MCF 10A (cell line): ENCODE results near the gene TEDDM1. TPM values are rescaled to one million over a fixed set of nuclear protein-coding genes. Genes with fewer than 3 reads are reported as not detected.

Experiments
- BruUV-seq: library from RNA; stranded (reverse); fragments of 400-500 nt; replicated peaks from 2 replicates; lab custom pipeline; 2021; lab: Mats Ljungman, UMichigan
- CTCF ChIA-PET: fragments of 300-600 bp; sonication (Branson Sonifier 250); formaldehyde crosslinking; extraction: SDS; loops from one replicate; lab custom pipeline; 2021; ENCODE audit warnings: antibody characterized with exemption, inconsistent platforms; lab: Yijun Ruan, JAX
- POLR2A ChIA-PET: fragments of 300-600, 350-650 bp; sonication (Branson Sonifier 250); formaldehyde crosslinking; extraction: SDS; loops from one replicate; lab custom pipeline; 2020; ENCODE audit warnings: antibody characterized with exemption, inconsistent platforms; lab: Yijun Ruan, JAX
- DNase-seq: peaks from one replicate; pipeline ENCODE4 v3.0.0-alpha.2; 2018; ENCODE audit not compliant: unreplicated experiment
- H3K27ac Mint-ChIP-seq: one replicate; pipeline ENCODE4 v1.8.0; 2022; ENCODE audit warnings: mild to moderate bottlenecking, low read depth, mixed read lengths; ENCODE audit not compliant: unreplicated experiment
- H3K27me3 Mint-ChIP-seq: one replicate; pipeline ENCODE4 v1.8.0; 2022; ENCODE audit warnings: mixed read lengths; ENCODE audit not compliant: insufficient read depth, unreplicated experiment
- H3K36me3 Mint-ChIP-seq: one replicate; pipeline ENCODE4 v1.8.0; 2022; ENCODE audit warnings: mild to moderate bottlenecking, moderate library complexity, mixed read lengths; ENCODE audit not compliant: insufficient read depth, unreplicated experiment
- H3K4me1 Mint-ChIP-seq: one replicate; pipeline ENCODE4 v1.8.0; 2022; ENCODE audit warnings: mixed read lengths; ENCODE audit not compliant: insufficient read depth, unreplicated experiment
- H3K4me3 Mint-ChIP-seq: one replicate; pipeline ENCODE4 v1.8.0; 2022; ENCODE audit warnings: mild to moderate bottlenecking, moderate library complexity, mixed read lengths; ENCODE audit not compliant: unreplicated experiment
- H3K9me3 Mint-ChIP-seq: one replicate; pipeline ENCODE4 v1.8.0; 2022; ENCODE audit warnings: mixed read lengths; ENCODE audit not compliant: unreplicated experiment
- intact Hi-C: fragments of 100-400 bp; cut with micrococcal nuclease; formaldehyde crosslinking; loops from 2 replicates; pipeline ENCODE4 v1.14.1; 2022
- total RNA-seq: library from RNA; stranded (reverse); gene quantifications from 2 replicates; pipeline ENCODE4 v1.2.3, GENCODE V29; 2022
- TF ChIP-seq, protein P1 (sequence below): fragments of 200-600 bp; IDR thresholded peaks from one replicate; pipeline ENCODE4 v1.8.0; 2022; ENCODE audit warnings: antibody characterized with exemption, mild to moderate bottlenecking; ENCODE audit not compliant: unreplicated experiment

TEDDM1 gene
- total RNA-seq, 1 experiment from 2014 or later = not detected

DNA sequence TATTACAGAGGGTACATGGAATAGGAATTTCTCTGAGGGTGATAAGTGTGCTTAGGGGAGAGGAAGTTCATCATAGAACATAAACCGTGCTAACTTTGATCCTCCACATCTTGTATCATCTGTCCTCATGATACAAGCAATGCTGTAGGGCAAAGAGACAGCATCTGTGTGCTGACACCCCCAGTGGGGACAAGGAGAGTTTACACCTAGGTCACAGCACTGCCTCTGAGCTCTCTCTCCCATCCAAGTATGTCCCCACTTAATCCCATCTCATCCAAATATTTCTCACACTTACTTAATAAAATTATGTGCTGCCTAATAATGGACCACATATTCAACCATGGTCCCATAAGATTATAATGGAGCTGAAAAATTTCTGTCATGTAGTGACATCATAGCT is 4.3 kb upstream of the TEDDM1 start:
- ChIA-PET POLR2A (interaction anchor here (0.7 to 1.0 kb wide), 2 partner anchors 9 to 290 kb away, joined by 3 read pairs; no protein-coding TSS in a partner anchor), CTCF (interaction anchor here (0.7 to 1.3 kb wide), 7 partner anchors 8 to 335 kb away, joined by 3 to 10 read pairs (median 4); no protein-coding TSS in a partner anchor)
- Mint-ChIP-seq H3K27ac (no peak overlapping the region), H3K4me1 (no peaks in the 10 kb centered on the region), H3K9me3 (peaks cover 8% of the 10 kb centered on the region), H3K27me3 (no peaks in the 10 kb centered on the region), H3K36me3 (no peaks in the 10 kb centered on the region), H3K4me3 (no peak overlapping the region)
- intact Hi-C loops = no loop called here
- no peak for DNase-seq
- no TSS peak for BruUV-seq
- TF ChIP-seq, protein P1, sequence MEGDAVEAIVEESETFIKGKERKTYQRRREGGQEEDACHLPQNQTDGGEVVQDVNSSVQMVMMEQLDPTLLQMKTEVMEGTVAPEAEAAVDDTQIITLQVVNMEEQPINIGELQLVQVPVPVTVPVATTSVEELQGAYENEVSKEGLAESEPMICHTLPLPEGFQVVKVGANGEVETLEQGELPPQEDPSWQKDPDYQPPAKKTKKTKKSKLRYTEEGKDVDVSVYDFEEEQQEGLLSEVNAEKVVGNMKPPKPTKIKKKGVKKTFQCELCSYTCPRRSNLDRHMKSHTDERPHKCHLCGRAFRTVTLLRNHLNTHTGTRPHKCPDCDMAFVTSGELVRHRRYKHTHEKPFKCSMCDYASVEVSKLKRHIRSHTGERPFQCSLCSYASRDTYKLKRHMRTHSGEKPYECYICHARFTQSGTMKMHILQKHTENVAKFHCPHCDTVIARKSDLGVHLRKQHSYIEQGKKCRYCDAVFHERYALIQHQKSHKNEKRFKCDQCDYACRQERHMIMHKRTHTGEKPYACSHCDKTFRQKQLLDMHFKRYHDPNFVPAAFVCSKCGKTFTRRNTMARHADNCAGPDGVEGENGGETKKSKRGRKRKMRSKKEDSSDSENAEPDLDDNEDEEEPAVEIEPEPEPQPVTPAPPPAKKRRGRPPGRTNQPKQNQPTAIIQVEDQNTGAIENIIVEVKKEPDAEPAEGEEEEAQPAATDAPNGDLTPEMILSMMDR = no peak

DNA sequence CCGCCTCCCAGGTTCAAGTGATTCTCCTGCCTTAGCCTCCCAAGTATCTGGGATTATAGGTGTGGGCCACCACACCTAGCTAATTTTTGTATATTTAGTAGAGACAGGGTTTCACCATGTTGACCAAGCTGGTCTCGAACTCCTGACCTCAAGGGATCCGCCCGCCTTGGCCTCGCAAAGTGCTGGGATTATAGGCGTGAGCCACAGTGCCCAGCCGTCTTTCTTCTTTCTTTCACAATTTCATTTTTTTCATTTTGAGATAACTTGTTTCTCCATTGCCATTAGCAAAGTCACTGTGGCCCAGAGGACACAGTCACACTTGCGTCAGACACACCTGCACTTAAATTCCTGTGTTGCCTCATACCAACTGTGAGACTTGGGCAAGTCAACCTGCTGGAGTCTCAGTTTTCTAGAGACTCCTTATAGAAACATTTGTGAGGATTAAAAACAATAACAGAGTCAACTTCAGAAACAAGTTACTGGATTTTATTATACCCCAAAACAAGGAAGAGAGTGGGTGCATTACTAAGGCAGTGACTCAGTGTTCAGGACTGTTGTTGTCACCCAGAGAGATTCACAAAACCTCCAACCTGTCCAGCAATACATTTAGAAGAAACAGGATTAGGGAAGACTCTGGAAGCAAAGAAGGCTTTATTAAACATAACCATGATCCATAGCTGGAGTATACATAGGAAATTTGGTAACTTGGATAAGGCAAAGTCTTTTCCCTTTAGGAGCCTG is 2.6 kb downstream of the TEDDM1 start:
- Mint-ChIP-seq H3K27me3 (no peaks in the 10 kb centered on the region), H3K36me3 (no peaks in the 10 kb centered on the region), H3K4me1 (peaks cover 22% of the 10 kb centered on the region), H3K27ac (peak overlapping the region; percentile 76), H3K4me3 (peak overlapping the region; percentile 0), H3K9me3 (no peaks in the 10 kb centered on the region)
- ChIA-PET CTCF (interaction anchor here (0.9 to 10.9 kb wide), 23 partner anchors 10 to 915 kb away, joined by 3 to 450 read pairs (median 7); partner anchors contain the start of gene RNASEL), POLR2A (interaction anchor here (0.9 to 5.0 kb wide), 13 partner anchors 10 to 404 kb away, joined by 3 to 112 read pairs (median 5); partner anchors contain the start of gene RGS16)
- TF ChIP-seq, protein P1 = no peak
- intact Hi-C loops = loop anchor here (2.0 to 5.0 kb wide), 4 partner anchors 191 to 921 kb away; partner anchors contain the start of gene RNASEL
- DNase-seq = peak; percentile 81
- BruUV-seq = no TSS peak

DNA sequence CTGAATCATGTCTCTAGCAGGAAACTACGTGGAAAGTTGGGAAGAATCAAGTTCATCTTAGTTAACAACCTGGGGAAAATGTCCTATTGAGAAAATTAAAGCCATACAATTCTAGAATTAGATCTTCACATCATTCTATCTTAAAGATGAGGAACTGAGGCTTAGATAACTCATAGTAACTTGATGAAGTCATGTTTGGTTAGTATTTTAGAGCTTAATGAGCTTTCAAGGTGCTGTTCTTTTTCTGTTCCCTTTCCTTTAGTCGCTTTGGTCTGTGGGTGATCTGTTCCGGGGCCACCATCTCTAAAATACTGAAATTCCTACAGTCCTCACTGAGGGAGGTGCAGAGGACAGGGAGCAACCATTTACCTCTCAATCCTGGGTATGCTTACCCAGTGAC is 4.6 kb downstream of the TEDDM1 start:
- no peaks in the 10 kb centered on the region for H3K27me3 Mint-ChIP-seq
- H3K4me1 Mint-ChIP-seq = peaks cover 22% of the 10 kb centered on the region

More for the DNA sequence above, 4.6 kb downstream of the TEDDM1 start:
- TF ChIP-seq, protein P1 = no peak
- ChIA-PET CTCF (interaction anchor here (0.6 to 10.9 kb wide), 45 partner anchors 12 to 918 kb away, joined by 3 to 450 read pairs (median 5); partner anchors contain the start of genes RGSL1 and RNASEL), POLR2A (interaction anchor here (0.7 to 5.0 kb wide), 18 partner anchors 15 to 368 kb away, joined by 3 to 112 read pairs (median 6); partner anchors contain the start of genes RGS16 and RNASEL)
- H3K36me3 Mint-ChIP-seq = peaks cover 7% of the 10 kb centered on the region
- H3K9me3 Mint-ChIP-seq = no peaks in the 10 kb centered on the region
- BruUV-seq = no TSS peak
- no peak overlapping the region for H3K27ac Mint-ChIP-seq
- DNase-seq = no peak
- intact Hi-C loops = loop anchor here (1.0 to 5.0 kb wide), 7 partner anchors 95 to 919 kb away; partner anchors contain the start of gene RNASEL
- no peak overlapping the region for H3K4me3 Mint-ChIP-seq
